Measurements from ENCODE around the gene CRP.

Gene CRP

GRCh38 chr1:159751031-159751430 is 36.6 kb upstream of the CRP start:
- in situ Hi-C loops (cut with HindIII; ENCODE audit: low sequenced_read_pairs), result no loop called here
- DNase-seq (ENCODE audit: low read depth, low spot score), result no peak
- H3K4me3 ChIP-seq (ENCODE audit: low read depth, low read length), result no peak overlapping the region
- TF ChIP-seq CTCF (IDR thresholded peaks at IDR 0.05; ENCODE audit: low read depth, low read length), result no peak

DNA sequence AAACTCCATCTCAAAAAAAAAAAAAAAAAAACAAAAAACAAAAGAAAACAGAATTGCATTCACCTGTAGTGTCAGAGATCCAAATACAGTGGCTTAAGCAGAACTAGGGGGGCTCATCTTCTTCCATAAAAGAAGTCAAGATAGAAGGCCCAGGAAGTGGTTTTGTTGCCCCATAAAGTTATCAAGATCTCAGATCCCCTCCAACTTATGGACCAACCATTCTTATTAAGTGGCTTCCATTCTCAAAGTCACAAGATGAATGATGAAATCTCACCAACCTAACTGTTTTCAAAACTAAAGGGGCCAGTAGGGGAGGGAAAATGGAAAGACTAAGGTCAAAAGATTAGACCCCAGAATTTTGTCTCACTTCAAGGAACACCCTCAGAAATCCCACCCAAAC is 36.2 kb upstream of the CRP start:
- in situ Hi-C loops (cut with HindIII; ENCODE audit: low sequenced_read_pairs), result no loop called here
- DNase-seq (ENCODE audit: low read depth, low spot score), result no peak
- H3K4me3 ChIP-seq (ENCODE audit: low read depth, low read length), result no peak overlapping the region
- TF ChIP-seq CTCF (IDR thresholded peaks at IDR 0.05; ENCODE audit: low read depth, low read length), result no peak

GRCh38 chr1:159749630-159750029 is 35.2 kb upstream of the CRP start:
- no peak for TF ChIP-seq CTCF (IDR thresholded peaks at IDR 0.05; ENCODE audit: low read depth, low read length)
- in situ Hi-C loops (cut with HindIII; ENCODE audit: low sequenced_read_pairs), result no loop called here

DNA sequence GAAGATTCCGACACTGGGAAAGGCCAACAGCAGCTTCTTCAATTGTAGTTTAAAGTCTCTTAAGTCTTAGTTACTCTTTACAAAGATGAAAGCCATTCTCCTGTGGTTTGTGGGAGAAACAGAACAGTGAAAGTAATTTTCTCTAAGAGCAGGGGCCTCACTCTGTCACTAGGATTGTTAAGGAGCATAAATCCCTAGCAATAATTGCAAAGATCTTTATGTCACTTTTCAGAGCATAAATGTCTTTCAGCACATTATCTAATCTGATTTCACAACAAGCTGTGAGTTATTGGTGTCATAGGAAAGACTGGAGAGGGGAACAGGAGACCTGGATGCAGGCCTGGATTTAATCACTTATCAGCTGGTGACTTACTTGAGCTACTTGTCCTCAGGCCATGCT is 34.0 kb upstream of the CRP start:
- H3K4me3 ChIP-seq (ENCODE audit: low read depth, low read length), result no peak overlapping the region
- DNase-seq (ENCODE audit: low read depth, low spot score), result no peak
- in situ Hi-C loops (cut with HindIII; ENCODE audit: low sequenced_read_pairs), result no loop called here
- no peak for TF ChIP-seq CTCF (IDR thresholded peaks at IDR 0.05; ENCODE audit: low read depth, low read length)

More at GRCh38 chr1:159749630-159750029, 35.2 kb upstream of the CRP start:
- no peak overlapping the region for H3K4me3 ChIP-seq (ENCODE audit: low read depth, low read length)
- DNase-seq (ENCODE audit: low read depth, low spot score), result no peak

DNA sequence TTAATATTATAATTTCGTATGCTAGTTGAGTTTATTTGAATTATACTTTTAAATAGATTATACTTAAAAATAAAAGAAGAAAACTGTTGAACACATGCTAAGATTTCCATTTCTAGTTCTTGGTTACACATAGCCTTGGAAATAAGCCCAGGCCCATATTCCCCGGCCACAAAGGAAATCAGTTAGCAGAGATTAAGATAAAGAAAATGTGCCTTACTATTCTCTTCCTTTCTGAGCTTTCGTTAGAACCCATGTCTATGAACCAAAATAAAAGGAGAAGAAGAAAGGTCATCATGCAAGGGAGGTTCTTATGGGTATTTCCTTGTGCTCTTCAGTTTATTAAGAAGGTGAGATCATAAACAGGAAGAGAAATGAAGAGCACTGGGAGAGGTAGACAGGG is 32.3 kb upstream of the CRP start:
- no peak overlapping the region for H3K4me3 ChIP-seq (ENCODE audit: low read depth, low read length)
- no peak for TF ChIP-seq CTCF (IDR thresholded peaks at IDR 0.05; ENCODE audit: low read depth, low read length)
- in situ Hi-C loops (cut with HindIII; ENCODE audit: low sequenced_read_pairs), result no loop called here

DNA sequence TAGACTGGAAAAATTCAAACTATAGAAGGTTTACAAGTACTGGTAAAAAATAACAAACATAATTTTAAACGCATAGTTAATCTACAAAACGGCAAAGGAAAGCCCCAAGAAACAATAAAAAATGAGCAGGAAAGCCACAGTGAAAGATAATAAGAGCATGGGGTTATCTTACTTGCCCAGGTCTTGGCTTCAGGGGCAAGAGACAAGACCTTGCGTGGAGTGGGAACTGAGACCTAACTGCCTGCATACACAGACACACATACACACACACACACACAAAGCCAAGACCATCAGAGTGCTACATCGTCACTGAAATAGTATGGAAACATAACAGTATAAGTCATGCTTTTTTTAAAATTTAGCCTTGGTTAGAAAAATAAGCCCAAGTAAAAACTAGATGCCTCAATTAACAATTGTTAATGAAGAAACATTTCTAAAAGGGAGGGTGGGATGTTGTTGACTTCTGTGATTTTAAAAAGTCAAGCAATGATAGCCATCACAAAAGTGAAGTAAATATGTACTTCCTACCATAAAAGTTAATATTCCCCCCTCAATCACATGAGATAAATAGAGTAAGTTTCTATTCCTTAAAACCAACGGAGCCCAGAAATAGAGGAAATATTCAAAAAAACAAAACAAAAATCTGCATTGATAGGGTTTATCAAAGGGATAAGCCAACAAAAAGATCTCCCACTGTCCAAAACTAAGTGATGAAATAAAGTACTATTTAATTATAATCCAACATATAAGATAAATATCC is 29.4 kb upstream of the CRP start:
- TF ChIP-seq CTCF (IDR thresholded peaks at IDR 0.05; ENCODE audit: low read depth, low read length), result no peak
- H3K4me3 ChIP-seq (ENCODE audit: low read depth, low read length), result no peak overlapping the region
- in situ Hi-C loops (cut with HindIII; ENCODE audit: low sequenced_read_pairs), result no loop called here
- DNase-seq (ENCODE audit: low read depth, low spot score), result no peak

More for the DNA sequence above, 32.3 kb upstream of the CRP start:
- peak; percentile 16 for DNase-seq (ENCODE audit: low read depth, low spot score)
